ENCODE measurements around the gene PRPF38B.
"Not testable (repeated sequence)": the region's sequence is repeated elsewhere in the genome, so short reads cannot be mapped to it uniquely, and the experiment has no call there.

Gene PRPF38B

DNA sequence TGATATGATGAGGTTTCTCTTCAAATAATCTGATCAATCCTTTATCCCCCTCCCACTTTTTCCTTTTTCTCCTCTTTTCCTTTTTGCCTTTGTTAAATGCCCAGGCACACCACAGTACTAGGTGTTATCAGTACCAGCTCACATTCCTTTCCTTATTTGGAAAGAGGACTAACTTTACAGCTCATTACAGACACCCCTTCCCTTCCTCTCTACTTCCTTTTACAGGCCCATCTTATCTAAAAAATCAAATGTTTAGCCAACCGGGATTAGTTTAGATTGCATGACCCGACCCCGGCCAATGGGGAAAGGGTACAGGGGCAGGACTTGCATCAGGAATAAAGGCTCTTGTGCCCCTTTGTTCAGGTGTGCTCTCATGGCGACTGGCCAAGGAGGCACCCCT lies 10.4 kb upstream of the PRPF38B start:
- DNase-seq: not testable (repeated sequence)

DNA sequence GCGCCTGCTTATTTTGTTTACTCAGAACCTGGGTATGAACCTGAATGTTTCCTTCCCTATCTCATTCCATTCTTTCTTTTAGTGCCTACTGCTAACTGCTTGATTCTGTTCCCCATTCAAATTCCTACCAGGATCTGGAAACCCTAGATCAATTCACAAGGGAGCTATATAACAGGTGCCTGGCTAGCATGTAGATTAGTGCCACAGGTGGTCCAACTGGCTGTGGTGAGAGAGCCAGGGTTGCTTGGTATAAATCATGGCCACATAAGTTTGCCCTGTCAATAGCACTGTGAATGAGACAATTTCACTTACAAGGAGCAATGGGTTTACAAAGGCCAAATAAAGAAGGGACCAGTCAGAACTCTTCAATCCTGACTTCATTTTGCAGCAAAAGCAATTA lies 6.6 kb upstream of the PRPF38B start:
- DNase-seq: no peak

DNA sequence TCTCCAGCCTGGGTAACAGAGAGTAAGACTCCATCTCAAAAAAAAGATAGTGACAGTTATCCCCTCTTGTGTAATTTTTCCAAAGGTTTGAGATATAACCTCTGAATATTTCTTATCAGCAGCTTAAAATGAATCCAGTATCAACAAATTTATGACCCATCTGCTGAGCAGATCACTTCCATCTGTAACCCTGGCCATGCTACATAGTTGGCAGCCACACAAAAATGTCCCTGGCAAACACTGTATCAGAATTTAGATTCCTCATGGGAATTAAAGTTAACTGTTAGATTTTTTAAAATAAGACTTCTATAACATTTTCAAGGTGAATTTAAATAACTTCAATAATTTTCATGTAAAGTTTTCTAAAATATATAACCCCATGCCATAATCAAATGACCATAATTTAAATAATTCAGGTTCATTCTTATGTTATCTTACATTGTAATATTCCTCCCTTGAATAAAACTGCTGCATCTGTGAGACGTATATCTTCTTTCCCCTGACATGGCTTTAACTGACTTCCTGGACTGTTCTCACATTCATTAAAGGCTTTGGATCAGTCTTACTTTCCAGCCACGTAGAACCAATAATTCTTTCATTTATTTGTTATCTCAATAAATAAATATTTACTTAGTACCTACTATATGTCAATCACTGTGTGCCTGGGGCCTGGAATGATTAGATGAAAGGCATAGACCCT lies 5.3 kb upstream of the PRPF38B start:
- DNase-seq: no peak

DNA sequence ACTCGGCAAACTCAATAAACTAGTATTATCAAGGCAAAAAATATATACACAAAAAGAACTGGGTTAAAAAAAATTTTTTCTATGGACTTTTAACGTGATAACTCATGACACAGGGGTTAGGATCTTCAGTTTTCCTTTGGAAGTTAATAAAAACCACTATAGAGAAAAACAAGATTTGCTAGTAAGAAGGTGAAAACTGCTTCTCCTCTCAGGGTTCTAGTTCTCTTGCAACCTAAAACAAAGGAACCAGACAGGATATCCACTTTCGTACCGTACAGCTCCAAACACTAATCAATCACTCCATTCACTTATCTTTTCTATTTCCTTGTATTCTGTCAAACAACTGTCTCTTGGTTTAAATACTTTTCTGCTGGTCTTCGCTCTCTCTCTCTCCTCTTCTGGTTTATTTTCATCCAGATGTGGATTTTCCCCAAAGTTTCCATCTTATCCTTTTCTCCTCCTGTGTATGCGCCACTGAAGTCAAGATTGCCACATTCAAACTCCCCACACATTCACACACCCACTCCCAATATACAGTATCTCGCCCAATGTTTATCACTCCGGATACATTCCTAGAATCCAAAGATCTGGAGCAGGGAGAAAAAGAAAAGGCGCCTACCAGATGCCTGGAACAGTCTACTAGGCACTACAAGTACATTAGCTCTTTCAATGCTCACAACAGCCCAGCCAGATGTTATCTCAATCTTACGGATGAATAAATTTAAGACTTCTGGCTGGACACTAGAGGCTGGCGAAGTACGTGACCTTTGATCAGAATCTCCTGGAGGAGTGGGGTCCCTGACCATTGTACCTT lies 775 bp upstream of the PRPF38B start:
- DNase-seq: no peak

- no peak for DNase-seq
These were observed 880 bp downstream of the PRPF38B start for GRCh38 chr1:108692724-108693655.

- no peak for DNase-seq
These were observed 3.4 kb downstream of the PRPF38B start for GRCh38 chr1:108695535-108695934.

- DNase-seq: no peak
These were observed 7.5 kb downstream of the PRPF38B start for GRCh38 chr1:108699375-108700332.

DNA sequence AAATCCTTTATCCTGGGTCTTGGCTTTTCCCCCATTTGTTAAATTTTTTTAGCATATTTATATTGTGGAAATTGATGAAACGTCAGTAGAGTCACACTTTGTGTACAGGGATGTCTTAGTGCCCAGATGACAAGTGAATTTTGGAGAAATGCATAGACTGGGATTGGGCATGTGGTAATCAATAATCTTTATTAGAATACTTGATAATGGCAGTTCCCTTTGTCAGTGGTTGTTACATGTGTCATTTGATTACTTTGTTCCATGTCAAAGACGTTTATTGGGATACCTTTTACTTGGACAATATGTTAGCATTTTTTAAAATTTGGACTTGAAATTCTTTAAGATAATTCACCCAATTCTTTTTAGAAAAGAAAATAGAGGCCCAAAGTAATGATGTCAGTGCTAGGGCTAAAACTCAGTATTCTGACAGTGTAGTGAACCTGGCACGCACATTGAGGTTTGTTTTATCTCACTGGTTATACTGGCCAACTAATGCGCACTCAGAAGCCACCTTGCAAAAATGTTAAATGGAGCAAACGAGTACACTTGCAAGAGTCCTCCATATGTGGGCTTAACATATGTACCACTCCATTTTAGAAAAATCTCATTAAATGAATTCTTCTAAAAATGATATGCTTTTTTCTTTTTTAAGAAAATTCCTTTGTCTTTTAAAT lies 9.2 kb downstream of the PRPF38B start:
- DNase-seq: no peak

GRCh38 chr1:108702109-108702508 lies 10.0 kb downstream of the PRPF38B start:
- DNase-seq: not testable (repeated sequence)

DNA sequence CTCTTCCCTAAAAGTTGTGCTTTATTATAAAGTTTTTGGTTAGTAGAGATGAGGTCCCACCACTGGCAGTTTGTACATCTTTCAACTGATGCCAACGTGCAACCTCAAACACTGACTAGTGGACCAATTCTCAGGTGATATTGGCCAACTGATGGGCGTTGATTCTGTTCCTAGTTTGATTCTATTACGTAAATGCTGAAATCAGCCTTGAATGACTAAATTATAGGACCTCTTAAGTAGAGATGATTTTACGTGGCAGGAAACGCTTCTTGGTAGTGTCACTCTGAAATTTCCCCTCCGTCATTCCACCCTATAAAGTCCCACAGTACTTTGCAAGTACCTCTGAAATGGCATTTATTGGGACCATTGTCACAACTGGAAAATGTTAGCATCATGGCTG lies 11.8 kb downstream of the PRPF38B start:
- DNase-seq: no peak

GRCh38 chr1:108704496-108704895 lies 12.4 kb downstream of the PRPF38B start:
- no peak for DNase-seq

- DNase-seq: no peak
These were observed 14.5 kb downstream of the PRPF38B start for GRCh38 chr1:108706643-108707042.

GRCh38 chr1:108708691-108709660 lies 16.9 kb downstream of the PRPF38B start:
- DNase-seq: no peak

DNA sequence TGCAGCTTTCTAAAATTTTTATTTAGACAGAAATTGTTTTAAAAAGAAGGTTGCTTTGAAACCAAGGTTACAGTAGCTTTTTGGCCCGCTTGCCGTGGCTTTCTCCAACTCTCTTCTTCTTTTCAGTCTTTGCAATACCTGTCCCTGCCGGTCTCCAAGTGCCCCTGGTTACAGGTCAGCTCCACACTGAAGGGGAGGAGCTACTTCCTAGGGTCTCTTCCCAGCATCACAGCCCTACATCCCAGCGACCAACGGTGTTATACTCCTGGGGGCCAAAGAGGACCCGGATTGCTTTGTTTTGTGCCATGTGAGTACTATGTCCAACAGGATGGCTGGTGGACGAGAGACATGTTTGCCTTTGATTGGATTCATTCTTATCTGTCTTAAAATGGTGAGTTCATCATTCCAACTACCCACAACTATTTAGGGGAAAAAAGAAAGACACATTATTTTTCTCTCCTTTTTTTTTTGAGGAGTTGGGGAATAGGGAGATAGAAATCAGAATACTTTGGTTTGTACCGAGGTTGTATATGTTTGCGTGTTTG lies 20.6 kb downstream of the PRPF38B start, which contains the start of gene FNDC7:
TSS of gene FNDC7 (plus strand) at position 303 of the 545 bp plus-strand sequence. CDS start at position 329, 26 bp downstream.
- DNase-seq: no peak

GRCh38 chr1:108715932-108716331 lies 23.8 kb downstream of the PRPF38B start:
- no peak for DNase-seq

GRCh38 chr1:108716437-108717230 lies 24.5 kb downstream of the PRPF38B start:
- DNase-seq: no peak

GRCh38 chr1:108717774-108718316 lies 25.7 kb downstream of the PRPF38B start:
- DNase-seq: no peak

GRCh38 chr1:108718927-108719655 lies 27.0 kb downstream of the PRPF38B start:
- no peak for DNase-seq

Data from GOT3 (cell line).